HG03175 (cell line): Measurements from ENCODE around the gene CCM2.
"Not testable (repeated sequence)": the region's sequence is repeated elsewhere in the genome, so short reads cannot be mapped to it uniquely, and the experiment has no call there.

ENCODE experiments used
- ATAC-seq: cut with Tn5 transposase; IDR thresholded peaks from one replicate; pipeline ENCODE4 v1.9.1; 2021; ENCODE audit warnings: mild to moderate bottlenecking, moderate library complexity; ENCODE audit not compliant: unreplicated experiment

The CCM2 gene

GRCh38 chr7:45098983-45099839 lies 99.2 kb downstream of the CCM2 start:
- ATAC-seq, result no peak

DNA sequence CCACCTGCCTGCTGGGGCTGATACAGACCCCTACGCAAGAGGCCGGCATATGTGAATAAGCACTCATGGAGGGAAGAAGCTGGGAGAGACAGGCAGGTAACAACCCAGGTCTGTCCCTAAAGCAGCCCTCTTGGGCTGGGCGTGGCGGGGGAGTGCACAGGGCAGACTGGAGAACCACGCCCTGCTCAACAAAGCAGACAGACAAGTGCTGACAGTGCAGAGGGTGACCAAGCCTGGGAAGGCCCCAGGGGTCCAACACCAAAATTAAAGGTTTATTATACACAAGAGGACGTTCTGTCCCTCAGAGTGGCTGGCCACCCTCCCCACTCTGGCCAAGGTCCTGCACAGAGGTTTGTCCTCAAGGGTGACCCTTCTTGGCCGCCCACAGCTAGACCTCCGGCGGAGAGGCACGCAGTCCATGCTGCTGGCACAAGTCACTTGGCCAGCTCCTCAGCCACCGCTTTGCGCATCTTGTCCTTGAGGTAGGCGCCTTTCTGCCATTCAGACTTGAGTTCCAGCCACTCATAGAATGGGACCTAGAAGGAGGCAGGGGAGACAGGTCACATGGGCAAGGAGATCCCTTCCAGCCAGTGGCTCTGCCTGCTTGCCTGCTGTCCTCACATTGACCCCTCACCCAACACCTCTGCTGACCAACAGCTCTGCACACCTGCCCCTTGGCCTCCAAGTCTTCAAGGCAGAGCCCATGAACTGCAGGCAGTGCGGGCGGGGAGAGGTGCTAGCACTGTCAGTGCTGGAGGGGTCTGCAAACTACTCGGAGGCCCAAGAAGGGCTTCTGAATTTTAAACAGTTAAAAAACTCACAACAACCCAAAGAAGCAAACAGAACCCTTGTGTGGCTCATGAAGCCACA lies 100.1 kb downstream of the CCM2 start:
- no peak for ATAC-seq

GRCh38 chr7:45100761-45101480 lies 100.9 kb downstream of the CCM2 start:
- ATAC-seq, result no peak

DNA sequence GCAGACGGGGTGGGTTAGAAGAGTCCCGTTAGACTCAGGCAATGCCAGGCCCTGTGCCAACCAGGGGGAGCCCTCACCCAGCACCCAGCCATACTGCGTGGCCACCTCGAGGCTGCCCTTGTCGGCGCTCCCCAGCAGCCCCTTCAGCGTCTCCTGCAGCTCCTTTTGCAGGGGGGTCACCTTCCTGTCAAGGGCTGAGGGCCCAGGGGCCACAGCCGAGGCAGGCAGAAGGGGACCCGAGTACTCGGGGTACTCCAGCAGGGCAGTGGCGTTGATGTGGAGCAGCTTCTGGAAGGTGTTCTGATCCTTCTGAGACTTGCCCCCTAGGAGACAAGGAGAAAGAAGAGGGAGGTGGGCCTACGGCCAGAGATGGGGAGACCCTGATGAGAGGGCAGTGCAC lies 101.7 kb downstream of the CCM2 start:
- ATAC-seq, result no peak

DNA sequence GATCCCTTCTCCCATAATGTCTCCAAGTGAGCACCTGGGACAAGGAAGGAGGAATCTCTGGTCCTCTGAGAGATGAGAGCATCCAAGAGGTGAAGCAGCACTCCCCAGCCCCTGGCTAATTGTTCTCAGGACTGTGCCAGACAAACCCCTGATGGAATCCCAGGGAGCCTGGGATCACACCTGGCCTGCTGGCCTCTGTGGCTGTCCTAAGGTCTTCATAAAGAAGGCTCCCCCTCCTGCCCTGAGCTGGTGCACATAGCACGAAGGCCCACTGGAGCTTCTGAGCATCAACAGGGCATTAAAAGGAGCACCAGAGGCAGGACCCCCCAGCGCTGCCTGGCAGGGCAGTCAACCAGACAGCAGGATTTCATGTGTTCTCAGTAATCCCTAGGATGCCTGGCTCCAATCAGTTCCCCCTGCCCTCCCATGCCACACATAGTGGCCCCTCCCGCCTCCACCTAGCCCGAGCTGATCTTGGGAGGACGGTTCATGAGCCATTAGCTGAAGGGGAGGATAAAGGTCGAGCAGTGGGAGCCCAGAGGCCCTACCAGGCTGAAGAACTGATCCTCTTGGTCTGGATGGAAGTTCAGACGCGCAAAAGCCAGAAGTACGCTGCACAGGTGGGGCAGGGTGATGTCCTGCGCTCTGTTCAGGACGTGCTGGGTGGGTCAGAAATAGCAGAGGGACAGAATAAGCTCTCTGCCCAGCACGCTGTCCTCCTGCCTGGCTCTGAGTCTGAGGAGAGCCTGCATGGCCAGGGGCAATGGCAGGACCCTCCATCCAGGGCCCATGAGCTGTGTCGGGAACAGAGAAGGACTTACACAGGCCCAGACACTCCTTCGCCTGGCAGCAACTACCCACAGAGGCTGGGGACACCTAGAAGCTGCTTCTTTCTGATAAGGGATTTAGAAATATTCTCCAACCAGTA lies 103.0 kb downstream of the CCM2 start:
- ATAC-seq, result no peak

GRCh38 chr7:45103958-45104843 lies 104.2 kb downstream of the CCM2 start:
- no peak for ATAC-seq

DNA sequence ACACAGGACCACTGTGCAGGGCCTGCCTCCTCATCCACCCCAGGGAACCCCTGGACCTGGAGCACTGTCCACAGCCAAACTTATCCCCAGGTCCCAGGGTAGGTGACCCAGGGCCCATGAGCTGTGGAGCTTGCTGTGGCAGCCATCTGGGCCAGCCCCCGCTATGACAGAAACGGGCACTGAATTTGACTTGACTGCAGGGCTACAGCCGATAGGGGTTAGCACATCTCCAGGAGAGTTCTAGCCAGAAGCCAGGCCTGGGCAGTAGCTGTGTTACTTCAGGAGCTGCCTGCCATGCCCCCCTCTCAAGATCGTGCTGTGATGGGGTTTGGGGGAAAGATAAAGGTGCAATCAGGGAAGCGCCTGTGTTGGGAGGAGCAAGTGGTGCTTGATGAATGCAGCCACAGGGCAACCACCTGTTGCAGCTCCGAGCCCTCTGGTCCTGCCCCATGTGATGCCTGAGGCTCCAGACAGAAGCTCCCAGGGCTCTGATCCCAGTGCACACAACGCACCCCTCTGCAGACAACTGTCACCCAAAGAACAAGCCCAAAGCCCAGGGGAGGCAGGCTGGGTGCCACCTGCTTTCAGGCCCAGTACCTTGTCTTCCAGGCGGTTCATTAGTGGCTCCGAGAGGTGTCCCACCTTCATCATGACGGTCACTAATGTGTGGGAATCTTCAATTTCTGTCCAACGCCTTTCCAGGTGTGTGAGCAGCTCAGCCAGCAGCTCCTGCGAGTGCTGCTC lies 105.0 kb downstream of the CCM2 start:
- no peak for ATAC-seq

DNA sequence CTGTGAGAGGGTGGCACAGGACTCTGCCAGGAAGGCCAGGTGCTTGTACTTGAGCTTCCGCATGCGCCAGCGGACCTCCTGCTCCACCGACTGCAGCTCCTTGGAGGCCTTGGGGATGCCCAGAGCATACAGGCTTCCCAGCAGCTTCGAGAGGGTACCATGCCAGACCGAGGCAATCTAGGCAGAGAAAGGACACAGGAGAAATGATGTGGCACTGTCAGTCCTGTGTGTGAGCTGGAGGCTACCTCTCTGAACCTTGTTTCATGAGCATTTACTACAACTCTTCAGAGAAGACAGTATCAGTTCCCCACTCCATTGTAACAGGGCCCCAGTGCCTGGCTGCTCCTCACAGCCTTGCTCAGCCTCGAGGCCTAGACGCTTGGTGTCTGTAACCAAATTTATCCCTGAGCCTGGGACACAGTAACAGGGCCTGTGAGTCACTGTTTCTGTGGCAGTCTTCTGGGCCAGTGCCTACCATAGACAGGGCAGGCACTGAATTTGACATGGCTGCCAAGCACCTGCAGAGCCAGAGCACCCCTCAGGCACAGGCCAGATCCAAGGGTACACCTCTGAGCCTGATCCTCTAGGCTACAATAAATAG lies 105.7 kb downstream of the CCM2 start:
- no peak for ATAC-seq

DNA sequence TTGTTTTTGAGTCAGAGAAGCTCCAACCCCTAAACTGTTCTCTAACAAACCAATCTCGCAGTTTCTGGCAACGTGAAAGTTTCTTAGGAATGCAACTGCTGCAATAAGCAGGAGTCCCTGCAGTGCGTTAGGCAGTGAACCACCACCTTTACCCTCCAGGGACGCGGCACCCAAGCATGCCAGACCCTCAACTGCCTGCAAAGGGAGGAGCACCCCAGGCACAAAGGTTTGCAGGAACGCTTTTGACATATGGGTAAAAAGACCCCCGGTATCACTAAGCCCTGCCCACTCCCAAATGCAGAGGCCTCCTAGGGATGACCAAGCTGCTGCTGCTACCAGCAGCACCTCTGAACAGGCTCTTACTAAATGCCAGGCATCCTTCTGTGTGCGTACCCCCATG lies 106.8 kb downstream of the CCM2 start:
- ATAC-seq, result no peak

DNA sequence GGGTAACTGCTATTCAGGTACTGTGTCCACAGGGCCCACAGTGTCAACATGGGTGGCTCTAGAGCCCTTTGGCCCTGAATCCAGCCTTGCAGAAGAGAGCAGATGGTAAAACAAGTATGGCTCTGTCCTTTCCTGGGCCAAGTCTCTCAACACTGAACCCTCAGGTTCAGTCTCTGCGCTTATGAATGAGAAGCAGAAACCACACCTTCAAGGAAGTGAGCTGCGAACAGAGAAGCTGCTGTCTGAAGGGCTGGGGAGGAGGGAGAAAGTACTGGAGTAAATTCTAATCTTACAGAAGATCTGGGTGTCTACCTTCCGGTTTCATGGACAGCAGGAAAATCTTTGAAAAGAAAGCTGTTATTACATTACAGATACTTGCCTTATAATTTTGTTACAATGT lies 107.4 kb downstream of the CCM2 start:
- no peak for ATAC-seq

GRCh38 chr7:45108863-45109262 lies 108.9 kb downstream of the CCM2 start:
- ATAC-seq, result no peak

DNA sequence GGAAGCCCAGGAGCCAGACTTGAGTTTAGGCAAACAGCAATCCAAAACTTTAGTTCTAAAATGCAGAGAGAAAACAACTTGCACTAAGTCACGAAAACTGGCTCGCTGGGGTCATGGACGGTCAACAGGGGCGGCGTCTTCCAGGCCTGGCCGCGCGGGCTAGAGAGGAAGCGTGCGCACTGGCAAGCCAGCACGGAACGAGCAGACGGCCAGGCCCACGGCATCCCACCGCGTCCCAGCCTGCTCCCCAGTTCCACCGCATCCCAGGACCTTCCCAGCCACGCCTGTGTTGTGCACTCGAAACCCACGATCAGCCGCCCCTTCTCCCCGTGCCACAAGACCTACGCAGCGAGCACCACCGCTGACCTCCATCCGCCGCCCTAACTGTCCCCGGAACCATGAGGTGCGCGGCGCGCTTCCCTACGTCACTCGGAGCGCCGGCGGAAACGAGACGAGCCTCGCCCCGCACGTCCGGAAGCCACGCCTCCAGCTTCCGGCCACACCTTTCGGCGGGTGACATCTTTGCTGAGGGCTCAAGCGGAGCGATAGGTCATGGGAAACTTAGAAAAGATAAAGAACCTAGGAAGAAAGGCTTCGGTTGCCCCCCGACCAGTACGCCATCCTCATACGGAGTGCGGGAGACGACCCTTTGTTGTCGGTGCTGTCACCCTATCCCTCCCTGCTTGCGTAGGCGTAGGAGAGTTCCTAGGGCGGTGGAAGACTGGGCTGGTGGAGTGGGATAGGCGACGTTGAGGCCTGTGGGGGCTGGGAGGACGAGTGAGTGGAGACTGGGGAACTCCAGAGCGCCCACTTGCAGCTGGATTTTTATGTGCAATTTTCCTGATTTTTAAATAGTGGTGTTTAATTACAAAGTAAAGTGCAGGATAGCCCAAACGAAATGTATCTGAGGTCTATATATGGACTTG lies 111.6 kb downstream of the CCM2 start, which contains the start of gene TBRG4:
TSS of gene TBRG4 (minus strand) at position 400 of the 926 bp plus-strand sequence. CDS start 2,460 bp downstream, outside the sequence.
- ATAC-seq, result peak; percentile 97

DNA sequence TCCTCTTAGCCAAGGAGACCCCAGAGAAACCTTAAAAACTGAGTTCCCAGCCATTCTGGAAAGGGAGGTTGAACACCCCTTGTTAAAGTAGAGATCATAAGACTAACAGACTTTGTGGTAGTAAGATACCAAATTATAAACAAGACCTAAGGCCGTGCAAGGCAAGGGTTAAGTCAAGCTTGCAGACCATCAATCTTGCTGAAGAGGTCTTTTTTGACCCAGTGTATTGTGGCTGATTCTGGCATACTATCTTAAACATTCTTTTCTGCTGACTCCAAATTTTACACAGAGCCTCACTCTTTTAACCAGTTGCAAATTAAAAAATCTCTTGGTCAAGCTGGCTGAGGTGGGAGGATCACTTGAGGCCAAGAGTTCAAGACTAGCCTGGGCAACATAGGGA lies 112.6 kb downstream of the CCM2 start:
- ATAC-seq, result no peak

DNA sequence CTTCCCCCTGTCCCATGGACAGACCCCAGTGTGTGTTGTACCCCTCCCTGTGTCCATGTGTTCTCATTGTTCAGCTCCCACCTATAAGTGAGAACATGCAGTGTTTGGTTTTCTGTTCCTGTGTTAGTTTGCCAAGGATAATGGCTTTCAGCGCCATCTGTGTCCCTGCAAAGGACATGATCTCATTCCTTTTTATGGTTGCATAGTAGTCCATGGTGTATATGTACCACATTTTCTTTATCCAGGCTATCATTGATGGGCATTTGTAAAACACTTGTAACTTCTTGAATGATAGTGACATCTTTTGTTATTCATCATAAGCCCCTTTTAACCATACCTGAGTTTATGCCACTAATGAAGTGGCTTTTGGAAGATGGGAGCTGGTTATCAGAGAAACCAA lies 114.3 kb downstream of the CCM2 start:
- not testable (repeated sequence) for ATAC-seq

GRCh38 chr7:45114926-45115325 lies 114.9 kb downstream of the CCM2 start:
- ATAC-seq, result no peak

DNA sequence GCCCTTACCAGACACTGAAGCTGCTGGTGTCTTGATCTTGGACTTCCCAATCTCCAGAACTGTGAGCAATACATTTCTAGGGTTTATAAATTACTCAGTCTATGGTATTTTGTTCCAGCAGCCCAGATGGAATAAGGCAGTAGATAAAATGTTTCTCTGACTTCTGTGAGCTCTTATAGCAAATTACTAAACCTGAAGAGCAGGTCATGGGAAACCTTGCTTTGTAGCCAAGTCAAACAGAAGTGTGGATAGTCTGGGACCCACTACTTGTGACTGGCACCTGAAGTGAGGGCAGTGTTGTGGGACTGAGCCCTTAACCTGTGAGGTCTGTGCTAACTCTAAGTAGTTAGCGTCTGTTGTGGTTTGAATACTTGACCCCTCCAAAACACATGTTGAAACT lies 116.0 kb downstream of the CCM2 start:
- no peak for ATAC-seq

DNA sequence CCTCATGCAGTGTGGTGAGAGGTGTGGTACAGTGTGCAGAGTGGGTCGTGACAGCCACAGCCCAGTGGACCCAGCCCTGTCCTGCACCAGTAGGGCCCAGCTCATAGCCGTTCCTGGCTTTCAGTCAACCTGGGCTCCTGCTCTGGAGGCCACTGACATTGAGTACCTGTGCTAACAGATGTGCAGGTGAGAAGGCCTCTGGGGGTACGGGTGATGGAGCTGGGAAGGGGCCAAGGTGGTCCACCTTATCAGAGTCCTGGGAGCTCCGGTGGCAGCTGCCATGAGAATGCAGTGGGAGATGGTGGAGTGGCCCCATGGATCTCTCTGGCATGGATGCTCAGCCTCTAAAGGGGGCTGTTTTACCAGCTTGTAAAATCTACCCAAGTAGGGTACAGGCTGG lies 117.6 kb downstream of the CCM2 start:
- ATAC-seq, result no peak
